NCI-H2081 treated with DMSO at 0.1 percent for 48 hours (cell line): ENCODE measurements around the gene C17orf107.

ENCODE experiments used
- DNase-seq: peaks from one replicate; lab custom pipeline; 2025; lab: John Stamatoyannopoulos, UW

The C17orf107 gene

GRCh38 chr17:4935650-4936049 is 36.3 kb downstream of the C17orf107 start:
- DNase-seq = no peak

GRCh38 chr17:4936436-4936835 is 37.1 kb downstream of the C17orf107 start:
- no peak for DNase-seq

GRCh38 chr17:4937553-4937952 is 38.2 kb downstream of the C17orf107 start:
- no peak for DNase-seq

- no peak for DNase-seq
These were observed 38.7 kb downstream of the C17orf107 start for GRCh38 chr17:4938069-4938491.

- DNase-seq = no peak
These were observed 39.6 kb downstream of the C17orf107 start for GRCh38 chr17:4938688-4939545.

GRCh38 chr17:4939546-4939795 is 40.1 kb downstream of the C17orf107 start:
- no peak for DNase-seq

GRCh38 chr17:4939796-4940554 is 40.6 kb downstream of the C17orf107 start, which contains the start of the genes RNF167 and SLC25A11:
Gene RNF167, plus strand, starts transcription at chr17:4940268. Its CDS starts 642 bp downstream, at chr17:4940910.
Gene SLC25A11, minus strand, starts transcription at chr17:4940046. Its CDS starts 136 bp downstream, at chr17:4939910.
- peak; percentile 81 for DNase-seq

GRCh38 chr17:4940555-4941318 is 41.4 kb downstream of the C17orf107 start:
- DNase-seq = no peak

GRCh38 chr17:4941319-4941610 is 41.9 kb downstream of the C17orf107 start:
- no peak for DNase-seq

GRCh38 chr17:4942760-4943508 is 43.6 kb downstream of the C17orf107 start:
- no peak for DNase-seq

GRCh38 chr17:4944163-4944553 is 44.8 kb downstream of the C17orf107 start:
- DNase-seq = no peak

- DNase-seq = no peak
These were observed 45.3 kb downstream of the C17orf107 start for GRCh38 chr17:4944554-4945175.

GRCh38 chr17:4945176-4945943 is 46.0 kb downstream of the C17orf107 start:
- no peak for DNase-seq

GRCh38 chr17:4945944-4946280 is 46.6 kb downstream of the C17orf107 start:
- no peak for DNase-seq

- no peak for DNase-seq
These were observed 47.1 kb downstream of the C17orf107 start for GRCh38 chr17:4946312-4946976.

GRCh38 chr17:4947010-4947410 is 47.7 kb downstream of the C17orf107 start:
- no peak for DNase-seq

- no peak for DNase-seq
These were observed 48.3 kb downstream of the C17orf107 start for GRCh38 chr17:4947411-4948165.

- DNase-seq = peak; percentile 21
These were observed 49.0 kb downstream of the C17orf107 start, which contains the start of gene PFN1 for GRCh38 chr17:4948166-4948930. Gene PFN1, minus strand, starts transcription at chr17:4948530. Its CDS starts 136 bp downstream, at chr17:4948394.

GRCh38 chr17:4948931-4949320 is 49.6 kb downstream of the C17orf107 start:
- DNase-seq = peak; percentile 12
